ENCODE results near the gene PHAF1. TPM values are rescaled to one million over a fixed set of nuclear protein-coding genes. Genes with fewer than 3 reads are reported as not detected.

The PHAF1 gene
- total RNA-seq, 4 donors from 2014 or later: 11.4 to 18.9 (median 17.5) TPM

- no peak for DNase-seq
- intact Hi-C loops (cut with DNase I): loop anchor here (10.0 kb wide), 2 partner anchors 214 to 294 kb away; no protein-coding TSS in a partner anchor
- Histone ChIP-seq H3K9me3 (no peaks in the 10 kb centered on the region), H3K36me3 (no peaks in the 10 kb centered on the region), H3K27me3 (no peaks in the 10 kb centered on the region), H3K4me3 (replicated peaks in 1 of 3) (no peak overlapping the region), H3K4me1 (peaks cover 19 to 36% of the 10 kb centered on the region in 2 donors), H3K27ac (no peak overlapping the region)
- no peak for TF ChIP-seq CTCF (IDR thresholded peaks at IDR 0.05)
- TF ChIP-seq POLR2A (IDR thresholded peaks at IDR 0.05): no peak
- WGBS, 2 donors: 77 to 96% methylated on average over 2 to 4 of the region's 4 CpGs
Observed at GRCh38 chr16:67188323-67188722, 78.6 kb downstream of the PHAF1 start.

DNA sequence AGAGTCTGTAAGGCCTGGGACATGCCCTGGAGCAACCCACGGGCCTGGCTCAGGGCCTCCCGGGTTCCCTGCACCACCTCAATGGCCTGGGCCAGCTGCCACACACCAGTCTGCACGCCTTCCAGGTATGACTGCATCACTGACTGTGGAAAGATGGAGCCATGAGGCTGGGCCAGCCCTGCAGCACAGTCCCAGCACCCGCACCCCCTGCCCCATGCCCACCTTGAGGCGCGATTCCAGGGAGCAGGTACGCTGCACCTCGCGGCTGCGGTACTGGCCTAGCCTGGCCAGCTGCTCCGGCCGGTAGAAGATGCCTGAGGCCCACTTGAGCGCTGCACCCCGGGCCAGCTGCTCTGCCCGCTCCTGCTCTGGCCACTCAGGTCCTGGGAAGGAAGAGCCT is 79.1 kb downstream of the PHAF1 start:
- intact Hi-C loops (cut with DNase I): loop anchor here (10.0 kb wide), 2 partner anchors 214 to 294 kb away; no protein-coding TSS in a partner anchor
- no peak for DNase-seq
- Histone ChIP-seq H3K36me3 (no peaks in the 10 kb centered on the region), H3K4me1 (peaks cover 22 to 40% of the 10 kb centered on the region in 2 donors), H3K4me3 (replicated peaks in 1 of 3) (no peak overlapping the region), H3K9me3 (no peaks in the 10 kb centered on the region), H3K27me3 (no peaks in the 10 kb centered on the region), H3K27ac (no peak overlapping the region)
- 83 to 91% methylated on average over 7 to 9 of the region's 15 CpGs for WGBS, 2 donors
- TF ChIP-seq POLR2A (IDR thresholded peaks at IDR 0.05) (no peak), CTCF (IDR thresholded peaks at IDR 0.05) (no peak)

- Histone ChIP-seq H3K4me3 (replicated peaks in 1 of 3) (no peak within 1 kb of the TSS), H3K9me3 (no peaks in the 10 kb centered on the region), H3K36me3 (peaks cover 4 to 10% of the 10 kb centered on the region in 2 donors), H3K27me3 (no peaks in the 10 kb centered on the region), H3K27ac (no peak within 1 kb of the TSS), H3K4me1 (peaks cover 15 to 31% of the 10 kb centered on the region in 2 donors)
- WGBS, 2 donors: 22 to 34% methylated on average over 4 to 6 of the region's 6 CpGs
- DNase-seq: no peak
- intact Hi-C loops (cut with DNase I): no loop called here
- TF ChIP-seq CTCF (IDR thresholded peaks at IDR 0.05): no peak
- TF ChIP-seq POLR2A (IDR thresholded peaks at IDR 0.05): no peak
Observed at GRCh38 chr16:67190041-67190440, 80.3 kb downstream of the PHAF1 start, which contains the start of gene EXOC3L1. TSS of gene EXOC3L1 (minus strand) at chr16:67190136. CDS start at chr16:67189676, 460 bp downstream.

DNA sequence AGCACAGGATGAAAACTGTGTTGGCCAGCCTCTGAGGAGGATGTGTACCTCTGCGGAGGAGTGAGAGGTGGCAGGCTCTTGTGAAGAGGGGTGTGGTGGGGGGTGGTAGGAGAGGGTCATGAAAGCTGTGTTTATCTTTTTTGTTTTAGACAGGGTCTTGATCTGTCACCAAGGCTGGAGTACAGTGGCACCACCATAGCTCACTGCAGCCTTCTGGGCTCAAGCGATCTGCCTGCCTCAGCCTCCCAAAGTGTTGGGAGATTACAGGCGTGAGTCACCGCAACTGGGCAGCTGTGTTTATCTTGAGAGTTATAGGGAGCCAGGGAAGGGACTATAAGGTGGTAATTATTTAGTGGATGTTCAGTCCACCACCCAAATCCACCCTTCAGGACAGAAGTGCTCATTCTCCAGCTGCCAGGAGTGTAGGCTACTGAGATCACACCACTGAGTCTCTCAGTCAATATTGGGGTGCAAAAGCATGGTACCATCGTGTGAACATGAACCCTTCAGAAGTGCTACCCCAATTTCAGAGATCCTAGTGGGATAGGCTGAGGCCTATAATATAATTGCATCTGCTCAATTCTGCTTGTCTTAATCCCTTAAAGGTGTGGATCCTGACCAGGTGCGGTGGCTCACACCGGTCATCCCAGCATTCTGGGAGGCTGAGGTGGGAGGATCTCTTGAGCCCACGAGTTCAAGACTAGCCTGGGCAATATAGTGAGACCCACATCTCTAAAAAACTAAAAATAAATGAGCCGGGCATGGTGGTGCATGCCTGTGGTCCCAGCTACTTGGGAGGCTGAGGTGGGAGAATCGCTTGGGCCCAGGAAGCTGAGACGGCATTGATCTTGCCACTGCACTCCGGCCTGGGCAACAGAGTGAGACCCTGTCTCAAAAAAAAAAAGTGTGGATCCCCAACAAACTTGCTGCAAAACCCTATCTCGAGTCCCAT is 81.0 kb downstream of the PHAF1 start:
- DNase-seq: no peak
- intact Hi-C loops (cut with DNase I): no loop called here
- peaks cover 12 to 24% of the 10 kb centered on the region in 2 donors for H3K4me1 ChIP-seq

More for the DNA sequence above, 81.0 kb downstream of the PHAF1 start:
- WGBS, 2 donors: 78 to 82% methylated on average over 12 to 13 of the region's 13 CpGs
- Histone ChIP-seq H3K9me3 (no peaks in the 10 kb centered on the region), H3K27me3 (no peaks in the 10 kb centered on the region), H3K36me3 (peaks cover 11 to 17% of the 10 kb centered on the region in 2 donors), H3K27ac (no peak overlapping the region), H3K4me3 (replicated peaks in 1 of 3) (no peak overlapping the region)
- no peak for TF ChIP-seq CTCF (IDR thresholded peaks at IDR 0.05)
- TF ChIP-seq POLR2A (IDR thresholded peaks at IDR 0.05): no peak

All from thyroid gland (tissue), 4 donors.